ENCODE data around the gene SLIT3. TPM values are rescaled to one million over a fixed set of nuclear protein-coding genes. Genes with fewer than 3 reads are reported as not detected.

Gene SLIT3
- total and polyA plus RNA-seq, 2 experiments from 2014 or later, result 0.59 to 0.71 TPM

DNA sequence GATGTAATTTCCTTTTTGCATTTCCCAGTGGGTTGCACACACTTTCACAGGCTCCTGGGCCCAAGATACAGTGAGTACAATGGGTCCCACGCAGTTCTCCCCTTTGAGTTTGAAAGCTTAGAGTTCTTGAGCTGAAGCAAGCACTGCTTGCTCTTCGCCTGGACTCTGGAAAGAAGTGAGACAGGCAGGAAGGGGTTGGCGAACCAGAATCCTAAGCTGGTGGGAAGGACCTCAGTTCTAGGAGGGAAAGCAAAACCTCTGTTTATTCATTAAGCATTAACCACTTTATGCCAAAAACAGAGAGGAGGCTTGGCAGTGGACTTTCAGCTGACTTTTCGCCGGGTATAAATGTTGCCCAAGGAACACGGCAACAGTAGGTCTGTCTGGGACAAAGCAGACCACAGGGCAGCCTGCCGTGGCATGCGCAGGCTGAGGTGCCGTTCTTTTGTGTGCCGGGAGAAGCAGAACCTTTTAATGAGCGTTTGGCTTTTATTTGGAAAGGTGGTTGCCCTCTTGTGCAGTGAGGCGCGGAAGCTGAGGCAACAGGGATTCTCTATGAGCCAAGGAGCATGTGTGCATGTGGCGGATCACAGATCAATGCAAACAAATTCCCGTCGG lies 481.8 kb downstream of the SLIT3 start:
- Histone ChIP-seq H3K4me3 (no peak overlapping the region), H2AFZ (no peak overlapping the region), H3K27ac (ENCODE audit: low read depth) (no peak overlapping the region), H3K9me2 (ENCODE audit: insufficient read depth) (no peaks in the 10 kb centered on the region), H3K79me2 (replicated peaks; ENCODE audit: insufficient read depth) (no peaks in the 10 kb centered on the region), H3K27me3 (ENCODE audit: insufficient read depth) (no peaks in the 10 kb centered on the region), H3K4me1 (ENCODE audit: insufficient read depth) (no peaks in the 10 kb centered on the region; the same call in 1 of the 2 replicates), H4K20me1 (replicated peaks; ENCODE audit: insufficient read depth) (no peaks in the 10 kb centered on the region), H3K4me2 (no peak overlapping the region), H3F3A (replicated peaks; ENCODE audit: low read depth) (no peaks in the 10 kb centered on the region), H3K36me3 (ENCODE audit: insufficient read depth) (no peaks in the 10 kb centered on the region)
- peaks cover 7% of the 10 kb centered on the region for H3K27me3 Mint-ChIP-seq (ENCODE audit: insufficient read depth, low read depth, poor library complexity)
- no peak overlapping the region for H3K4me3 Mint-ChIP-seq
- no peaks in the 10 kb centered on the region for H3K36me3 Mint-ChIP-seq (ENCODE audit: low read depth)
- TF ChIP-seq ZNF114 (CRISPR knock-in tag; IDR thresholded peaks at IDR 0.05) (no peak), POLR2AphosphoS5 (IDR thresholded peaks at IDR 0.05; ENCODE audit: low read depth) (no peak), NANOG (IDR thresholded peaks at IDR 0.05; ENCODE audit: borderline replicate concordance) (no peak), ZNF331 (CRISPR knock-in tag; IDR thresholded peaks at IDR 0.05; ENCODE audit: low read depth) (no peak), JUNB (IDR thresholded peaks at IDR 0.05; ENCODE audit: unreplicated experiment) (no peak), EZH2phosphoT487 (IDR thresholded peaks at IDR 0.05; ENCODE audit: unreplicated experiment) (no peak), STAT1 (IDR thresholded peaks at IDR 0.05; ENCODE audit: unreplicated experiment) (no peak)
- TF ChIP-seq, protein P1, sequence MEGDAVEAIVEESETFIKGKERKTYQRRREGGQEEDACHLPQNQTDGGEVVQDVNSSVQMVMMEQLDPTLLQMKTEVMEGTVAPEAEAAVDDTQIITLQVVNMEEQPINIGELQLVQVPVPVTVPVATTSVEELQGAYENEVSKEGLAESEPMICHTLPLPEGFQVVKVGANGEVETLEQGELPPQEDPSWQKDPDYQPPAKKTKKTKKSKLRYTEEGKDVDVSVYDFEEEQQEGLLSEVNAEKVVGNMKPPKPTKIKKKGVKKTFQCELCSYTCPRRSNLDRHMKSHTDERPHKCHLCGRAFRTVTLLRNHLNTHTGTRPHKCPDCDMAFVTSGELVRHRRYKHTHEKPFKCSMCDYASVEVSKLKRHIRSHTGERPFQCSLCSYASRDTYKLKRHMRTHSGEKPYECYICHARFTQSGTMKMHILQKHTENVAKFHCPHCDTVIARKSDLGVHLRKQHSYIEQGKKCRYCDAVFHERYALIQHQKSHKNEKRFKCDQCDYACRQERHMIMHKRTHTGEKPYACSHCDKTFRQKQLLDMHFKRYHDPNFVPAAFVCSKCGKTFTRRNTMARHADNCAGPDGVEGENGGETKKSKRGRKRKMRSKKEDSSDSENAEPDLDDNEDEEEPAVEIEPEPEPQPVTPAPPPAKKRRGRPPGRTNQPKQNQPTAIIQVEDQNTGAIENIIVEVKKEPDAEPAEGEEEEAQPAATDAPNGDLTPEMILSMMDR (conservative IDR thresholded peaks at IDR 0.05; ENCODE audit: low read depth in 2 of 2), result no peak
- peaks cover 1% of the 10 kb centered on the region; the same call in 1 of the 3 replicates for H3K9me3 Mint-ChIP-seq
- DNase-seq (ENCODE audit: low spot score), result no peak
- H3K27ac Mint-ChIP-seq, result no peak overlapping the region
- no peak for ATAC-seq
- peaks cover 27% of the 10 kb centered on the region for H3K4me1 Mint-ChIP-seq

- DNase-seq (ENCODE audit: low spot score) (no peak), ATAC-seq (no peak)
- Histone ChIP-seq H3K27me3 (ENCODE audit: insufficient read depth) (no peaks in the 10 kb centered on the region), H3K27ac (ENCODE audit: low read depth) (no peak overlapping the region), H3K9me2 (ENCODE audit: insufficient read depth) (no peaks in the 10 kb centered on the region), H3K79me2 (replicated peaks; ENCODE audit: insufficient read depth) (no peaks in the 10 kb centered on the region), H4K20me1 (replicated peaks; ENCODE audit: insufficient read depth) (no peaks in the 10 kb centered on the region), H3K36me3 (ENCODE audit: insufficient read depth) (no peaks in the 10 kb centered on the region), H3K4me3 (no peak overlapping the region), H3K4me1 (ENCODE audit: insufficient read depth) (no peaks in the 10 kb centered on the region; the same call in 1 of the 2 replicates), H2AFZ (no peak overlapping the region), H3K4me2 (no peak overlapping the region), H3F3A (replicated peaks; ENCODE audit: low read depth) (no peaks in the 10 kb centered on the region)
- Mint-ChIP-seq H3K4me1 (peaks cover 27% of the 10 kb centered on the region), H3K27me3 (ENCODE audit: insufficient read depth, low read depth, poor library complexity) (peaks cover 7% of the 10 kb centered on the region), H3K9me3 (peaks cover 3% of the 10 kb centered on the region; the same call in 1 of the 3 replicates), H3K36me3 (ENCODE audit: low read depth) (no peaks in the 10 kb centered on the region), H3K4me3 (no peak overlapping the region), H3K27ac (no peak overlapping the region)
- no peak for TF ChIP-seq REST (IDR thresholded peaks at IDR 0.05; ENCODE audit: unreplicated experiment)
- no peak for TF ChIP-seq ZNF114 (CRISPR knock-in tag; IDR thresholded peaks at IDR 0.05)
- TF ChIP-seq, protein P2, sequence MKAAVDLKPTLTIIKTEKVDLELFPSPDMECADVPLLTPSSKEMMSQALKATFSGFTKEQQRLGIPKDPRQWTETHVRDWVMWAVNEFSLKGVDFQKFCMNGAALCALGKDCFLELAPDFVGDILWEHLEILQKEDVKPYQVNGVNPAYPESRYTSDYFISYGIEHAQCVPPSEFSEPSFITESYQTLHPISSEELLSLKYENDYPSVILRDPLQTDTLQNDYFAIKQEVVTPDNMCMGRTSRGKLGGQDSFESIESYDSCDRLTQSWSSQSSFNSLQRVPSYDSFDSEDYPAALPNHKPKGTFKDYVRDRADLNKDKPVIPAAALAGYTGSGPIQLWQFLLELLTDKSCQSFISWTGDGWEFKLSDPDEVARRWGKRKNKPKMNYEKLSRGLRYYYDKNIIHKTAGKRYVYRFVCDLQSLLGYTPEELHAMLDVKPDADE (IDR thresholded peaks at IDR 0.05), result no peak
Observed at GRCh38 chr5:168818558-168818957, 482.4 kb downstream of the SLIT3 start.

Measured in GM23338 (cell line).